Measurements from ENCODE around the gene DLX1. TPM values are rescaled to one million over a fixed set of nuclear protein-coding genes. Genes with fewer than 3 reads are reported as not detected.

Gene DLX1
- total and polyA plus RNA-seq, 9 of the 15 experiments (the other 6 are each of a cell fraction or from before 2014, with no cell fraction given) = 1.9 to 26.2 (median 9.6) TPM

DNA sequence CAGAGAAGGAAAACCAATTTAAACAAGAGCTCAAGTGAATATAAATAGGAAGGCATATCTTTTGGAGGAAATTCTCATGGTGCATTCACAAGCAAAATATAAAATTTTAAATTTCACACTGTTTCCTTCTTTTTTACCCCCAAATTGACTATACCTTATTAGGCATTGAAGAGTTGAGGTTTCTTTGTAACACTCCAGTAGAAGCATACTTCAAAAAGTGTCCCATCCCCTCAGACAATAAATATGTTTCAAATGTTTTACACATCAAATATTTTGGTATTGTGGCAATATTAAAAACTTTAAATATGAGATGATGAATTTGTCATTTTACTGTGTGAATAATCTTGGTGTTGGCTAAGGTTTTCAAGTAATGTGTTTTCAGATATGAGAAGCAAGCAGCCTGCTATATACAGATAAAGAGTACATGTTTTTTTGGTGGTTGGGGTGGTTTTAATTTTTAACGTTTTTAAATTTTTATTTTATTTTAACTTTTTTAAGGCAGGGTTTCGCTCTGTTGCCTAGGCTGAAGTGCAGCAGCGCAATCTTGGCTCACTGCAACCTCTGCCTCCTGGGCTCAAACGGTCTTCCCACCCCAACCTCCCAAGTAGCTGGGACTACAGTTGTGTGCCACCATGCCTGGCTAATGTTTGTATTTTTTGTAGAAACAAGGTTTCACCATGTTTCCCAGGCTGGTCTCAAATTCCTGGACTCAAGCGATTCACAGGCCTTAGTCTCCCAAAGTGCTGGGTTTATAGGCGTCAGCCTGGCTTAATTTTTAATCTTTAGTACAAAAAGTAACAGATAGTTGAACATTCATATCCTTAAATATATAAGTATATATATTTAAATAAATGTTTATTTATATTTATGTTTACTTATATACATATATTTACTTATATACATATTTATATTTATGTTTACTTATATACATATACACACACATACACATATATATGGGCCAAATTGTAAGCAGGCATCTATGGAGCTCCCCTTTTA, 36.5 kb upstream of the DLX1 start (continued):
- TF ChIP-seq EP400 (IDR thresholded peaks at IDR 0.05) = 0 out of 2 replicates have a peak, but pooled peaks have one; percentile 2
- TF ChIP-seq, protein P1, sequence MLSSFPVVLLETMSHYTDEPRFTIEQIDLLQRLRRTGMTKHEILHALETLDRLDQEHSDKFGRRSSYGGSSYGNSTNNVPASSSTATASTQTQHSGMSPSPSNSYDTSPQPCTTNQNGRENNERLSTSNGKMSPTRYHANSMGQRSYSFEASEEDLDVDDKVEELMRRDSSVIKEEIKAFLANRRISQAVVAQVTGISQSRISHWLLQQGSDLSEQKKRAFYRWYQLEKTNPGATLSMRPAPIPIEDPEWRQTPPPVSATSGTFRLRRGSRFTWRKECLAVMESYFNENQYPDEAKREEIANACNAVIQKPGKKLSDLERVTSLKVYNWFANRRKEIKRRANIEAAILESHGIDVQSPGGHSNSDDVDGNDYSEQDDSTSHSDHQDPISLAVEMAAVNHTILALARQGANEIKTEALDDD (IDR thresholded peaks at IDR 0.05) = peak; percentile 31; the same call in 1 of the 2 replicates
- TF ChIP-seq BCOR (IDR thresholded peaks at IDR 0.05) = no peak
- no peak for TF ChIP-seq ZNF707 (CRISPR knock-in tag; conservative IDR thresholded peaks at IDR 0.05)
- no peak for TF ChIP-seq PPARD (CRISPR knock-in tag; IDR thresholded peaks at IDR 0.05)
- no peak for TF ChIP-seq L3MBTL2 (IDR thresholded peaks at IDR 0.05)
- TF ChIP-seq NRF1 (conservative IDR thresholded peaks at IDR 0.05 in 1 of 2, IDR thresholded peaks at IDR 0.05 in 1 of 2) = peak in 1 of 2 experiments; percentile 5; a peak in 1 of 4 replicates
- TF ChIP-seq, protein P2, sequence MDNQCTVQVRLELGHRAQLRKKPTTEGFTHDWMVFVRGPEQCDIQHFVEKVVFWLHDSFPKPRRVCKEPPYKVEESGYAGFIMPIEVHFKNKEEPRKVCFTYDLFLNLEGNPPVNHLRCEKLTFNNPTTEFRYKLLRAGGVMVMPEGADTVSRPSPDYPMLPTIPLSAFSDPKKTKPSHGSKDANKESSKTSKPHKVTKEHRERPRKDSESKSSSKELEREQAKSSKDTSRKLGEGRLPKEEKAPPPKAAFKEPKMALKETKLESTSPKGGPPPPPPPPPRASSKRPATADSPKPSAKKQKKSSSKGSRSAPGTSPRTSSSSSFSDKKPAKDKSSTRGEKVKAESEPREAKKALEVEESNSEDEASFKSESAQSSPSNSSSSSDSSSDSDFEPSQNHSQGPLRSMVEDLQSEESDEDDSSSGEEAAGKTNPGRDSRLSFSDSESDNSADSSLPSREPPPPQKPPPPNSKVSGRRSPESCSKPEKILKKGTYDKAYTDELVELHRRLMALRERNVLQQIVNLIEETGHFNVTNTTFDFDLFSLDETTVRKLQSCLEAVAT (IDR thresholded peaks at IDR 0.05) = peak in 1 of 2 experiments; percentile 56; a peak in 2 of 4 replicates
- TF ChIP-seq, protein P3, sequence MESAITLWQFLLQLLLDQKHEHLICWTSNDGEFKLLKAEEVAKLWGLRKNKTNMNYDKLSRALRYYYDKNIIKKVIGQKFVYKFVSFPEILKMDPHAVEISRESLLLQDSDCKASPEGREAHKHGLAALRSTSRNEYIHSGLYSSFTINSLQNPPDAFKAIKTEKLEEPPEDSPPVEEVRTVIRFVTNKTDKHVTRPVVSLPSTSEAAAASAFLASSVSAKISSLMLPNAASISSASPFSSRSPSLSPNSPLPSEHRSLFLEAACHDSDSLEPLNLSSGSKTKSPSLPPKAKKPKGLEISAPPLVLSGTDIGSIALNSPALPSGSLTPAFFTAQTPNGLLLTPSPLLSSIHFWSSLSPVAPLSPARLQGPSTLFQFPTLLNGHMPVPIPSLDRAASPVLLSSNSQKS (CRISPR knock-in tag; IDR thresholded peaks at IDR 0.05) = no peak
- TF ChIP-seq TFAM (CRISPR knock-in tag; conservative IDR thresholded peaks at IDR 0.05) = no peak
- TF ChIP-seq ZNF316 (IDR thresholded peaks at IDR 0.05) = no peak
- no peak for TF ChIP-seq ZC3H4 (CRISPR knock-in tag; IDR thresholded peaks at IDR 0.05; ENCODE audit: borderline replicate concordance)
- no peak for TF ChIP-seq ZNF431 (CRISPR knock-in tag; IDR thresholded peaks at IDR 0.05)
- TF ChIP-seq IFI16 (CRISPR knock-in tag; IDR thresholded peaks at IDR 0.05) = no peak
- TF ChIP-seq ZNF324 (CRISPR knock-in tag; IDR thresholded peaks at IDR 0.05) = no peak
- no peak for TF ChIP-seq FOXA1 (IDR thresholded peaks at IDR 0.05; ENCODE audit: borderline replicate concordance)
- TF ChIP-seq ZNF699 (CRISPR knock-in tag; IDR thresholded peaks at IDR 0.05; ENCODE audit: insufficient replicate concordance) = no peak
- peak; percentile 64; the same call in 1 of the 2 replicates for TF ChIP-seq TCFL5 (CRISPR knock-in tag; conservative IDR thresholded peaks at IDR 0.05)
- no peak for TF ChIP-seq PHB (CRISPR knock-in tag; IDR thresholded peaks at IDR 0.05)
- TF ChIP-seq ZZZ3 (IDR thresholded peaks at IDR 0.05) = no peak
- TF ChIP-seq CEBPG (CRISPR knock-in tag; IDR thresholded peaks at IDR 0.05) = no peak
- TF ChIP-seq CEBPG (tag; conservative IDR thresholded peaks at IDR 0.05 in 1 of 2, IDR thresholded peaks at IDR 0.05 in 1 of 2) = peak in 1 of 2 experiments; percentile 26; a peak in 1 of 4 replicates
- TF ChIP-seq MAZ (CRISPR knock-in tag; conservative IDR thresholded peaks at IDR 0.05 in 1 of 2, IDR thresholded peaks at IDR 0.05 in 1 of 2) = no peak
- TF ChIP-seq, protein P4, sequence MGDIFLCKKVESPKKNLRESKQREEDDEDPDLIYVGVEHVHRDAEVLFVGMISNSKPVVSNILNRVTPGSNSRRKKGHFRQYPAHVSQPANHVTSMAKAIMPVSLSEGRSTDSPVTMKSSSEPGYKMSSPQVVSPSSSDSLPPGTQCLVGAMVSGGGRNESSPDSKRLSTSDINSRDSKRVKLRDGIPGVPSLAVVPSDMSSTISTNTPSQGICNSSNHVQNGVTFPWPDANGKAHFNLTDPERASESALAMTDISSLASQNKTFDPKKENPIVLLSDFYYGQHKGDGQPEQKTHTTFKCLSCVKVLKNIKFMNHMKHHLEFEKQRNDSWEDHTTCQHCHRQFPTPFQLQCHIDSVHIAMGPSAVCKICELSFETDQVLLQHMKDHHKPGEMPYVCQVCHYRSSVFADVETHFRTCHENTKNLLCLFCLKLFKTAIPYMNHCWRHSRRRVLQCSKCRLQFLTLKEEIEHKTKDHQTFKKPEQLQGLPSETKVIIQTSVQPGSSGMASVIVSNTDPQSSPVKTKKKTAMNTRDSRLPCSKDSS (IDR thresholded peaks at IDR 0.05; ENCODE audit: low read depth, partially characterized antibody) = no peak

Measured in K562 (cell line).